Liver (tissue), 9 donors: ENCODE results near the gene ULK4. TPM values are rescaled to one million over a fixed set of nuclear protein-coding genes. Genes with fewer than 3 reads are reported as not detected.

Experiments used
- DNase-seq: peaks from one replicate; pipeline ENCODE4 v3.0.0-alpha.2; 2017; ENCODE audit warnings: low spot score
- H3K27ac ChIP-seq, 2 donors: one replicate each; pipeline ENCODE4 v1.7.0; 2013; ENCODE audit warnings: inconsistent platforms in 2 of 2, low read length in 2 of 2, control low read depth in 1 of 2, low read depth in 1 of 2, mild to moderate bottlenecking in 1 of 2
- H3K27me3 ChIP-seq, 4 donors: one replicate each; pipeline versions ENCODE4 v1.6.1 to v1.7.0; 2013; ENCODE audit warnings: low read length in 3 of 4, inconsistent platforms in 1 of 4, mild to moderate bottlenecking in 1 of 4, moderate library complexity in 1 of 4; ENCODE audit not compliant: control insufficient read depth in 4 of 4, insufficient read depth in 4 of 4
- H3K36me3 ChIP-seq, 4 donors: one replicate each; pipeline versions ENCODE4 v1.6.1 to v1.7.0; 2013; ENCODE audit warnings: low read length in 3 of 4, mild to moderate bottlenecking in 3 of 4, low read depth in 1 of 4, moderate library complexity in 1 of 4; ENCODE audit not compliant: control insufficient read depth in 4 of 4, insufficient read depth in 3 of 4
- H3K4me1 ChIP-seq, 4 donors: one replicate each; pipeline versions ENCODE4 v1.6.1 to v1.7.0; 2013; ENCODE audit warnings: low read length in 3 of 4, mild to moderate bottlenecking in 3 of 4, moderate library complexity in 1 of 4; ENCODE audit not compliant: control insufficient read depth in 4 of 4, insufficient read depth in 4 of 4
- H3K4me3 ChIP-seq, 3 donors: one replicate each; pipeline versions ENCODE4 v1.6.1 to v1.7.0; 2013; ENCODE audit warnings: low read length in 3 of 3, control low read depth in 1 of 3, low read depth in 1 of 3, mild to moderate bottlenecking in 1 of 3
- H3K9ac ChIP-seq, 2 donors: one replicate each; pipeline ENCODE4 v1.7.0; 2013; ENCODE audit warnings: low read length in 2 of 2, mild to moderate bottlenecking in 2 of 2, moderate library complexity in 2 of 2, control low read depth in 1 of 2, low read depth in 1 of 2
- H3K9me3 ChIP-seq, 4 donors: one replicate each; pipeline versions ENCODE4 v1.6.1 to v1.7.0; 2013; ENCODE audit warnings: low read length in 3 of 4; ENCODE audit not compliant: control insufficient read depth in 4 of 4
- ATF3 ChIP-seq: IDR thresholded peaks from 2 replicates; pipeline ENCODE4 v1.6.1; 2016; ENCODE audit warnings: antibody characterized with exemption
- CTCF ChIP-seq: fragments of 150-350 bp; IDR thresholded peaks from 2 replicates; pipeline ENCODE4 v1.5.1; 2017; ENCODE audit warnings: improper control_type of control experiment, low read depth, low read length; ENCODE audit not compliant: missing input control
- FOXA1 ChIP-seq: IDR thresholded peaks from 2 replicates; pipeline ENCODE4 v1.6.1; 2016; ENCODE audit warnings: antibody characterized with exemption
- FOXA2 ChIP-seq: IDR thresholded peaks from 2 replicates; pipeline ENCODE4 v1.6.1; 2016; ENCODE audit warnings: antibody characterized with exemption
- GABPA ChIP-seq, 2 donors: IDR thresholded peaks in 1 of 2; conservative IDR thresholded peaks in 1 of 2; 2 replicates each; pipeline ENCODE4 v1.6.1; 2016; ENCODE audit warnings: antibody characterized with exemption in 2 of 2, mild to moderate bottlenecking in 1 of 2, moderate library complexity in 1 of 2
- HNF4A ChIP-seq, 2 donors: conservative IDR thresholded peaks; 2 replicates each; pipeline ENCODE4 v1.6.1; 2016; ENCODE audit warnings: antibody characterized with exemption in 2 of 2, mild to moderate bottlenecking in 2 of 2
- HNF4G ChIP-seq: IDR thresholded peaks from 2 replicates; pipeline ENCODE4 v1.6.1; 2016; ENCODE audit warnings: antibody characterized with exemption
- JUND ChIP-seq, 2 donors: IDR thresholded peaks; 2 replicates each; pipeline ENCODE4 v1.6.1; 2016; ENCODE audit warnings: antibody characterized with exemption in 2 of 2
- MAX ChIP-seq: IDR thresholded peaks from 2 replicates; pipeline ENCODE4 v1.6.1; 2016; ENCODE audit warnings: antibody characterized with exemption
- NR2F2 ChIP-seq: IDR thresholded peaks from 2 replicates; pipeline ENCODE4 v1.6.1; 2016; ENCODE audit warnings: antibody characterized with exemption
- REST ChIP-seq: IDR thresholded peaks from 2 replicates; pipeline ENCODE4 v1.6.1; 2016; ENCODE audit warnings: antibody characterized with exemption, mild to moderate bottlenecking
- RXRA ChIP-seq, 2 donors: IDR thresholded peaks; 2 replicates each; pipeline ENCODE4 v1.6.1; 2017 to 2018; ENCODE audit warnings: antibody characterized with exemption in 2 of 2, mild to moderate bottlenecking in 1 of 2
- SP1 ChIP-seq: IDR thresholded peaks from 2 replicates; pipeline ENCODE4 v1.6.1; 2018; ENCODE audit warnings: antibody characterized with exemption, mild to moderate bottlenecking
- TAF1 ChIP-seq: conservative IDR thresholded peaks from 2 replicates; pipeline ENCODE4 v1.6.1; 2016; ENCODE audit warnings: antibody characterized with exemption, mild to moderate bottlenecking
- YY1 ChIP-seq: IDR thresholded peaks from 2 replicates; pipeline ENCODE4 v1.6.1; 2016; ENCODE audit warnings: antibody characterized with exemption, mild to moderate bottlenecking
- ZBTB33 ChIP-seq: IDR thresholded peaks from 2 replicates; pipeline ENCODE4 v1.6.1; 2016; ENCODE audit warnings: antibody characterized with exemption
- WGBS: extraction: QIAGEN DNeasy Blood & Tissue Kit; methylation state at CpG from one replicate; pipeline ENCODE4 v1.1.7; 2013; 5-methylcytosine and 5-hydroxymethylcytosine counted together
- polyA plus RNA-seq, 2 donors: library from polyadenylated mRNA; stranded (reverse) in 1 of 2; unstranded in 1 of 2; fragments of 200-250 nt in 1 of 2; fragments of >200 nt in 1 of 2; fragmentation: Nextera tagmentation in 1 of 2; extraction: Ambion mirVana in 1 of 2; gene quantifications; one replicate each; pipeline versions ENCODE4 v1.2.1 to v1.2.3, GENCODE V29; 2013 to 2015
- total RNA-seq, 2 donors: library from RNA; depleted of rRNA; stranded (reverse); fragments of >200 nt; gene quantifications; one replicate each; pipeline ENCODE4 v1.2.3, GENCODE V29; 2014
- donor health status: healthy.
- donor health status: healthy.
- donor health status: healthy.
- donor health status: healthy.
- donor health status: healthy.

ULK4 gene
- total and polyA plus RNA-seq, 4 donors: 1.1 to 11.5 (median 3.2) TPM

- no peaks in the 10 kb centered on the region for H3K9me3 ChIP-seq
- WGBS: 98% methylated on average over 2 of the region's 2 CpGs
- no peak for TF ChIP-seq CTCF
- no peak for TF ChIP-seq MAX
- no peak for TF ChIP-seq GABPA (IDR thresholded peaks at IDR 0.05 in 1 of 2, conservative IDR thresholded peaks at IDR 0.05 in 1 of 2)
- TF ChIP-seq TAF1: no peak
- TF ChIP-seq ATF3: no peak
- no peak for TF ChIP-seq SP1
- no peak for TF ChIP-seq NR2F2
- TF ChIP-seq REST: no peak
- TF ChIP-seq JUND (IDR thresholded peaks at IDR 0.05): no peak
- TF ChIP-seq HNF4G: no peak
- TF ChIP-seq YY1: no peak
- no peak for TF ChIP-seq FOXA1
- no peak for TF ChIP-seq HNF4A (conservative IDR thresholded peaks at IDR 0.05)
- TF ChIP-seq ZBTB33: no peak
- no peak for TF ChIP-seq RXRA (IDR thresholded peaks at IDR 0.05)
- no peak for TF ChIP-seq FOXA2
- no peaks in the 10 kb centered on the region for H3K36me3 ChIP-seq
- DNase-seq: no peak
- H3K4me3 ChIP-seq: no peak overlapping the region
- no peak overlapping the region for H3K27ac ChIP-seq
- H3K27me3 ChIP-seq: no peaks in the 10 kb centered on the region
- H3K9ac ChIP-seq: no peak overlapping the region
- H3K4me1 ChIP-seq: no peaks in the 10 kb centered on the region
Observed at GRCh38 chr3:41290306-41290705, 671.6 kb downstream of the ULK4 start.

GRCh38 chr3:41288785-41289184 lies 673.1 kb downstream of the ULK4 start:
- Histone ChIP-seq H3K4me1 (no peaks in the 10 kb centered on the region), H3K9me3 (no peaks in the 10 kb centered on the region), H3K27ac (no peak overlapping the region), H3K27me3 (no peaks in the 10 kb centered on the region), H3K9ac (no peak overlapping the region), H3K36me3 (no peaks in the 10 kb centered on the region), H3K4me3 (no peak overlapping the region)
- WGBS: 96% methylated on average over 8 of the region's 8 CpGs
- no peak for TF ChIP-seq HNF4G
- DNase-seq: no peak
